OCI-M1 (cell line): ENCODE measurements around the gene MEX3A.
"Not testable (repeated sequence)": the region's sequence is repeated elsewhere in the genome, so short reads cannot be mapped to it uniquely, and the experiment has no call there.

ENCODE experiments used
- DNase-seq: peaks from one replicate; lab custom pipeline; 2025; lab: John Stamatoyannopoulos, UW

The MEX3A gene

GRCh38 chr1:156082309-156083091 is at the start of gene MEX3A:
MEX3A (minus strand) TSS chr1:156082465; CDS start chr1:156081998, 467 bp downstream.
- peak; percentile 82 for DNase-seq

GRCh38 chr1:156130578-156130942 is 48.3 kb upstream of the MEX3A start:
- DNase-seq, result no peak

GRCh38 chr1:156129687-156130577 is 47.7 kb upstream of the MEX3A start:
- peak; percentile 89 for DNase-seq

- DNase-seq, result peak; percentile 38
Observed at GRCh38 chr1:156128654-156129597, 46.7 kb upstream of the MEX3A start.

- DNase-seq, result no peak
Observed at GRCh38 chr1:156128308-156128653, 46.0 kb upstream of the MEX3A start.

GRCh38 chr1:156126630-156127534 is 44.6 kb upstream of the MEX3A start:
- peak; percentile 97 for DNase-seq

GRCh38 chr1:156126043-156126629 is 43.9 kb upstream of the MEX3A start:
- peak; percentile 98 for DNase-seq

- DNase-seq, result not testable (repeated sequence)
Observed at GRCh38 chr1:156125544-156125943, 43.3 kb upstream of the MEX3A start.

- peak; percentile 48 for DNase-seq
Observed at GRCh38 chr1:156124557-156125483, 42.6 kb upstream of the MEX3A start.

- peak; percentile 96 for DNase-seq
Observed at GRCh38 chr1:156123356-156124196, 41.3 kb upstream of the MEX3A start.

- DNase-seq, result peak; percentile 76
Observed at GRCh38 chr1:156122519-156123355, 40.5 kb upstream of the MEX3A start.

GRCh38 chr1:156122086-156122485 is 39.8 kb upstream of the MEX3A start:
- no peak for DNase-seq

- no peak for DNase-seq
Observed at GRCh38 chr1:156121457-156121856, 39.2 kb upstream of the MEX3A start.

- DNase-seq, result not testable (repeated sequence)
Observed at GRCh38 chr1:156121005-156121404, 38.7 kb upstream of the MEX3A start.

- DNase-seq, result no peak
Observed at GRCh38 chr1:156120318-156120717, 38.1 kb upstream of the MEX3A start.

GRCh38 chr1:156119503-156120209 is 37.4 kb upstream of the MEX3A start:
- peak; percentile 53 for DNase-seq
